B cell (primary cell): ENCODE results near the gene SRC. TPM values are rescaled to one million over a fixed set of nuclear protein-coding genes. Genes with fewer than 3 reads are reported as not detected.

Source experiments
- ATAC-seq: fragments of 200-7000 bp; cut with Tn5 transposase; one replicate; pipeline ENCODE4 v1.10.0; 2021; ENCODE audit warnings: low read depth, mild to moderate bottlenecking, moderate number of reproducible peaks, moderate library complexity
- CTCF ChIA-PET: fragments of 350-600 bp; sonication (Branson Sonifier 250); formaldehyde crosslinking; loops from one replicate; lab custom pipeline; 2021; ENCODE audit warnings: antibody characterized with exemption, inconsistent platforms; lab: Charles Lee
- POLR2A ChIA-PET: fragments of 350-600 bp; sonication (Branson Sonifier 250); formaldehyde crosslinking; loops from one replicate; lab custom pipeline; 2021; ENCODE audit warnings: antibody characterized with exemption; lab: Charles Lee
- DNase-seq: peaks from one replicate; pipeline ENCODE4 v3.0.0; 2013
- H2AFZ ChIP-seq: 2 replicates; pipeline ENCODE4 v1.6.1; 2012; ENCODE audit warnings: mild to moderate bottlenecking, low read depth, low read length; ENCODE audit not compliant: insufficient read depth, poor library complexity, severe bottlenecking
- H3K27ac ChIP-seq, 2 donors: 1 replicate in 1 of 2; 2 replicates in 1 of 2; pipeline ENCODE4 v1.5.1; 2012 to 2013; ENCODE audit warnings: low read length in 2 of 2, mild to moderate bottlenecking in 2 of 2, moderate library complexity in 1 of 2
- H3K27me3 ChIP-seq, 4 experiments: fragments of 200-600 bp in 1 of 4; sonication (generic) in 1 of 4; replicated peaks in 1 of 4; 1 replicate in 2 of 4; 2 replicates in 2 of 4; pipeline versions ENCODE4 v1.6.1 to v1.7.0; 2013 to 2016; ENCODE audit warnings: low read length in 3 of 4, mild to moderate bottlenecking in 2 of 4, mixed read lengths in 1 of 4, moderate library complexity in 1 of 4; ENCODE audit not compliant: insufficient read depth in 4 of 4, control insufficient read depth in 3 of 4; ENCODE audit errors: control extremely low read depth in 1 of 4
- H3K36me3 ChIP-seq, 2 experiments: replicated peaks in 1 of 2; 1 replicate in 1 of 2; 2 replicates in 1 of 2; pipeline versions ENCODE4 v1.6.1 to v1.7.1; 2013; ENCODE audit warnings: low read length in 1 of 2; ENCODE audit not compliant: insufficient read depth in 2 of 2, control insufficient read depth in 1 of 2; ENCODE audit errors: control extremely low read depth in 1 of 2, extremely low read depth in 1 of 2
- H3K4me1 ChIP-seq, 2 donors: fragments of 200-600 bp in 1 of 2; sonication (generic) in 1 of 2; 1 replicate in 1 of 2; 2 replicates in 1 of 2; pipeline versions ENCODE4 v1.5.1 to v1.6.1; 2013 to 2017; ENCODE audit warnings: low read length in 2 of 2; ENCODE audit not compliant: control insufficient read depth in 2 of 2, insufficient read depth in 2 of 2
- H3K4me2 ChIP-seq: replicated peaks from 2 replicates; pipeline ENCODE3; 2012; ENCODE audit warnings: mild to moderate bottlenecking, low read depth, low read length; ENCODE audit not compliant: poor library complexity, severe bottlenecking
- H3K4me3 ChIP-seq, 5 experiments: fragments of 200-600 bp in 1 of 5; sonication (generic) in 1 of 5; 1 replicate in 3 of 5; 2 replicates in 2 of 5; pipeline versions ENCODE4 v1.5.1 to v1.7.0; 2011 to 2016; ENCODE audit warnings: low read length in 4 of 5, mild to moderate bottlenecking in 4 of 5, low read depth in 2 of 5, control low read depth in 1 of 5, moderate library complexity in 1 of 5; ENCODE audit not compliant: insufficient read depth in 1 of 5; ENCODE audit errors: control extremely low read depth in 1 of 5, extremely low read depth in 1 of 5
- H3K79me2 ChIP-seq: fragments of 200-600 bp; sonication (generic); one replicate; pipeline ENCODE4 v1.6.0; 2016; ENCODE audit warnings: low read length; ENCODE audit not compliant: control insufficient read depth, insufficient read depth
- H3K9ac ChIP-seq: fragments of 200-600 bp; sonication (generic); 2 replicates; pipeline ENCODE4 v1.6.1; 2017; ENCODE audit warnings: mild to moderate bottlenecking, low read length, moderate library complexity
- H3K9me3 ChIP-seq, 3 donors: one replicate each; pipeline versions ENCODE4 v1.6.1 to v1.7.1; 2013; ENCODE audit warnings: low read length in 2 of 3; ENCODE audit not compliant: control insufficient read depth in 2 of 3, insufficient read depth in 1 of 3; ENCODE audit errors: control extremely low read depth in 1 of 3
- H4K20me1 ChIP-seq: 2 replicates; pipeline ENCODE4 v1.6.0; 2012; ENCODE audit warnings: mild to moderate bottlenecking, low read length; ENCODE audit not compliant: insufficient read depth, control insufficient read depth, poor library complexity, severe bottlenecking
- H3K27ac Mint-ChIP-seq: one replicate; pipeline ENCODE4 v1.8.0; 2021; ENCODE audit warnings: mixed read lengths
- H3K27me3 Mint-ChIP-seq: one replicate; pipeline ENCODE4 v1.8.0; 2021; ENCODE audit warnings: mixed read lengths
- H3K4me1 Mint-ChIP-seq: one replicate; pipeline ENCODE4 v1.8.0; 2021; ENCODE audit warnings: mixed read lengths
- H3K4me3 Mint-ChIP-seq: one replicate; pipeline ENCODE4 v1.8.0; 2021; ENCODE audit warnings: mixed read lengths
- H3K9me3 Mint-ChIP-seq: one replicate; pipeline ENCODE4 v1.8.0; 2022; ENCODE audit warnings: mixed read lengths; ENCODE audit not compliant: insufficient read depth
- CTCF ChIP-seq: fragments of 200-600 bp; IDR thresholded peaks from one replicate; pipeline ENCODE4 v1.8.0; 2022; ENCODE audit warnings: antibody characterized with exemption, mild to moderate bottlenecking
- EZH2 ChIP-seq: IDR thresholded peaks from 2 replicates; pipeline ENCODE4 v1.6.1; 2012; ENCODE audit warnings: borderline replicate concordance, low read depth, mild to moderate bottlenecking, moderate library complexity, low read length; ENCODE audit not compliant: insufficient read depth, poor library complexity, severe bottlenecking
- WGBS: methylation state at CpG from one replicate; pipeline ENCODE4 v1.1.5; 2013; ENCODE audit warnings: missing lambda C conversion rate; ENCODE audit not compliant: insufficient coverage; 5-methylcytosine and 5-hydroxymethylcytosine counted together
- intact Hi-C: fragments of 100-400 bp; cut with micrococcal nuclease; formaldehyde crosslinking; loops from one replicate; pipeline ENCODE4 v1.10.0; 2022
- polyA plus RNA-seq: library from polyadenylated mRNA; depleted of rRNA; stranded (reverse); fragments of >200 nt; gene quantifications from 2 replicates; pipeline ENCODE4 v1.2.3, GENCODE V29; 2012
- total RNA-seq, 2 donors: library from RNA; stranded (reverse); fragments of 120-200 nt in 1 of 2; gene quantifications; 1 replicate in 1 of 2; 2 replicates in 1 of 2; pipeline versions ENCODE4 v1.2.3 to v1.2.4, GENCODE V29; 2013 to 2022

Gene SRC
- total and polyA plus RNA-seq, 2 donors (not counting 1 experiment from before 2014, with no cell fraction given): 6.5 to 16.8 TPM

GRCh38 chr20:37397076-37397953 is 51.4 kb downstream of the SRC start:
- no peaks in the 10 kb centered on the region for H4K20me1 ChIP-seq
- Mint-ChIP-seq H3K27me3 (no peaks in the 10 kb centered on the region), H3K27ac (no peak overlapping the region), H3K9me3 (no peaks in the 10 kb centered on the region), H3K4me1 (no peaks in the 10 kb centered on the region), H3K4me3 (no peak overlapping the region)
- H3K9ac ChIP-seq: no peak overlapping the region
- intact Hi-C loops: no loop called here
- peaks cover 0 to 2% of the 10 kb centered on the region in 2 experiments for H3K36me3 ChIP-seq
- DNase-seq: no peak
- TF ChIP-seq CTCF: no peak
- CTCF ChIA-PET: interaction anchor here (0.5 to 1.5 kb wide), 2 partner anchors 36 to 200 kb away, joined by 3 to 5 read pairs; no protein-coding TSS in a partner anchor
- H3K27ac ChIP-seq: no peak overlapping the region
- no peak for ATAC-seq
- H3K79me2 ChIP-seq: no peaks in the 10 kb centered on the region
- H3K4me2 ChIP-seq: no peak overlapping the region
- 98% methylated on average over 23 of the region's 24 CpGs for WGBS
- H3K4me1 ChIP-seq: no peaks in the 10 kb centered on the region
- H3K27me3 ChIP-seq: no peaks in the 10 kb centered on the region
- H3K9me3 ChIP-seq: no peaks in the 10 kb centered on the region
- no peak overlapping the region for H2AFZ ChIP-seq
- POLR2A ChIA-PET: no interaction called here
- H3K4me3 ChIP-seq: no peak overlapping the region

- Mint-ChIP-seq H3K9me3 (no peaks in the 10 kb centered on the region), H3K4me3 (no peak overlapping the region), H3K4me1 (no peaks in the 10 kb centered on the region), H3K27ac (no peak overlapping the region), H3K27me3 (no peaks in the 10 kb centered on the region)
- POLR2A ChIA-PET: no interaction called here
- H3K79me2 ChIP-seq: no peaks in the 10 kb centered on the region
- no peaks in the 10 kb centered on the region for H3K27me3 ChIP-seq
- no peak for ATAC-seq
- H3K9ac ChIP-seq: no peak overlapping the region
- no peak for TF ChIP-seq EZH2
- TF ChIP-seq CTCF: no peak
- no peak for DNase-seq
- intact Hi-C loops: no loop called here
- H3K4me1 ChIP-seq: no peaks in the 10 kb centered on the region
- H3K9me3 ChIP-seq: no peaks in the 10 kb centered on the region
- no peak overlapping the region for H3K27ac ChIP-seq
- CTCF ChIA-PET: interaction anchor here (0.5 to 1.5 kb wide), 2 partner anchors 36 to 200 kb away, joined by 3 to 5 read pairs; no protein-coding TSS in a partner anchor
- 98% methylated on average over 29 of the region's 30 CpGs for WGBS
- no peak overlapping the region for H3K4me3 ChIP-seq
- no peaks in the 10 kb centered on the region for H4K20me1 ChIP-seq
- H3K36me3 ChIP-seq: peaks cover 0 to 2% of the 10 kb centered on the region in 2 experiments
- H3K4me2 ChIP-seq: no peak overlapping the region
- no peak overlapping the region for H2AFZ ChIP-seq
Observed at GRCh38 chr20:37397954-37398749, 52.2 kb downstream of the SRC start.
